ENCODE data around the gene GPR55.
A peak's percentile ranks its signal among the peaks of the same experiment; 100 is the strongest.
"Not testable (repeated sequence)": the region's sequence is repeated elsewhere in the genome, so short reads cannot be mapped to it uniquely, and the experiment has no call there.

GPR55 gene

GRCh38 chr2:230924470-230925341, at the start of gene GPR55:
Gene GPR55, minus strand, starts transcription at chr2:230925242. Its CDS starts 14,280 bp downstream, at chr2:230910962.
- H3K4me3 ChIP-seq (ENCODE audit: low read depth, low read length) = peak within 1 kb of the TSS; percentile 75
- DNase-seq (ENCODE audit: low read depth) = peak; percentile 85
- TF ChIP-seq CTCF (IDR thresholded peaks at IDR 0.05; ENCODE audit: insufficient read depth, low read depth, low read length, missing control alignments) = peak; percentile 74

GRCh38 chr2:230974096-230974913, 49.3 kb upstream of the GPR55 start:
- peak; percentile 98 for DNase-seq (ENCODE audit: low read depth)
- TF ChIP-seq CTCF (IDR thresholded peaks at IDR 0.05; ENCODE audit: insufficient read depth, low read depth, low read length, missing control alignments) = no peak
- peak overlapping the region; percentile 41 for H3K4me3 ChIP-seq (ENCODE audit: low read depth, low read length)

- H3K4me3 ChIP-seq (ENCODE audit: low read depth, low read length) = no peak overlapping the region
- peak; percentile 56 for DNase-seq (ENCODE audit: low read depth)
- no peak for TF ChIP-seq CTCF (IDR thresholded peaks at IDR 0.05; ENCODE audit: insufficient read depth, low read depth, low read length, missing control alignments)
Observed at GRCh38 chr2:230972046-230972445, 47.0 kb upstream of the GPR55 start.

GRCh38 chr2:230969659-230970015, 44.6 kb upstream of the GPR55 start:
- TF ChIP-seq CTCF (IDR thresholded peaks at IDR 0.05; ENCODE audit: insufficient read depth, low read depth, low read length, missing control alignments) = no peak
- DNase-seq (ENCODE audit: low read depth) = no peak
- peak overlapping the region; percentile 62 for H3K4me3 ChIP-seq (ENCODE audit: low read depth, low read length)

GRCh38 chr2:230968921-230969658, 44.0 kb upstream of the GPR55 start:
- DNase-seq (ENCODE audit: low read depth) = peak; percentile 91
- TF ChIP-seq CTCF (IDR thresholded peaks at IDR 0.05; ENCODE audit: insufficient read depth, low read depth, low read length, missing control alignments) = no peak
- peak overlapping the region; percentile 62 for H3K4me3 ChIP-seq (ENCODE audit: low read depth, low read length)

GRCh38 chr2:230968314-230968713, 43.3 kb upstream of the GPR55 start:
- peak overlapping the region; percentile 62 for H3K4me3 ChIP-seq (ENCODE audit: low read depth, low read length)
- DNase-seq (ENCODE audit: low read depth) = not testable (repeated sequence)

GRCh38 chr2:230967113-230967512, 42.1 kb upstream of the GPR55 start:
- no peak for DNase-seq (ENCODE audit: low read depth)
- no peak overlapping the region for H3K4me3 ChIP-seq (ENCODE audit: low read depth, low read length)
- no peak for TF ChIP-seq CTCF (IDR thresholded peaks at IDR 0.05; ENCODE audit: insufficient read depth, low read depth, low read length, missing control alignments)

Data from GM12865 (cell line).